K562 (cell line): ENCODE results near the gene SEC14L1. TPM values are rescaled to one million over a fixed set of nuclear protein-coding genes. Genes with fewer than 3 reads are reported as not detected.

Experiments
- ATF7 ChIP-seq: fragments of 450-650 bp; IDR thresholded peaks from 2 replicates; pipeline ENCODE4 v1.7.1; 2014; ENCODE audit warnings: mild to moderate bottlenecking, moderate library complexity
- FOXO4 ChIP-seq: fragments of 450-650 bp; formaldehyde crosslinking; IDR thresholded peaks from 2 replicates; pipeline ENCODE4 v1.4.0; 2020; ENCODE audit warnings: mild to moderate bottlenecking, moderate library complexity
- FOXP1 ChIP-seq: sonication (generic); formaldehyde crosslinking; IDR thresholded peaks from 2 replicates; pipeline ENCODE4 v1.8.0; 2022; ENCODE audit warnings: mild to moderate bottlenecking, missing genetic modification reagents
- ID3 ChIP-seq, 2 experiments: fragments of 250-450 bp in 1 of 2; fragments of 450-650 bp in 1 of 2; sonication (Bioruptor Pico) in 1 of 2; IDR thresholded peaks; 2 replicates each; pipeline versions ENCODE4 v1.6.1 to v1.8.0; 2016 to 2021; ENCODE audit warnings: mild to moderate bottlenecking in 2 of 2, moderate library complexity in 2 of 2, missing compliant biosample characterization in 1 of 2, missing genetic modification characterization in 1 of 2
- MAFG ChIP-seq: fragments of 450-650 bp; conservative IDR thresholded peaks from 2 replicates; pipeline ENCODE4 v1.6.1; 2016; ENCODE audit warnings: missing genetic modification characterization, missing compliant biosample characterization
- NFRKB ChIP-seq: fragments of 450-650 bp; IDR thresholded peaks from 2 replicates; pipeline ENCODE4 v1.6.1; 2016; ENCODE audit warnings: low read depth
- NRF1 ChIP-seq, 2 experiments: fragments of 450-650 bp; IDR thresholded peaks in 1 of 2; conservative IDR thresholded peaks in 1 of 2; 2 replicates each; pipeline ENCODE4 v1.6.1; 2014; ENCODE audit warnings: mild to moderate bottlenecking in 2 of 2
- PCBP2 ChIP-seq: fragments of 200-400 bp; formaldehyde crosslinking; IDR thresholded peaks from 2 replicates; pipeline ENCODE4 v1.6.1; 2018; ENCODE audit warnings: low read length, low read depth, mild to moderate bottlenecking, moderate library complexity; ENCODE audit not compliant: poor library complexity, severe bottlenecking
- PRPF4 ChIP-seq: fragments of 200-400 bp; formaldehyde crosslinking; IDR thresholded peaks from one replicate; pipeline ENCODE4 v1.6.1; 2017; ENCODE audit warnings: low read length, low read depth, mild to moderate bottlenecking; ENCODE audit not compliant: insufficient read depth, poor library complexity, severe bottlenecking
- RBM14 ChIP-seq: fragments of 200-400 bp; formaldehyde crosslinking; IDR thresholded peaks from 2 replicates; pipeline ENCODE4 v1.6.1; 2018; ENCODE audit warnings: low read depth, mild to moderate bottlenecking, low read length, moderate library complexity, borderline replicate concordance; ENCODE audit not compliant: insufficient read depth
- SAP30 ChIP-seq: fragments of 200-600 bp; sonication (generic); IDR thresholded peaks from 2 replicates; pipeline ENCODE4 v1.6.1; 2012; ENCODE audit warnings: borderline replicate concordance, low read depth, mild to moderate bottlenecking, moderate library complexity, low read length, control low read depth, inconsistent platforms; ENCODE audit not compliant: insufficient read depth, poor library complexity, severe bottlenecking
- SREBF1 ChIP-seq: fragments of 150-350 bp; IDR thresholded peaks from 2 replicates; pipeline ENCODE4 v1.6.1; 2014; ENCODE audit warnings: antibody characterized with exemption, low read depth, low read length, borderline replicate concordance
- STAT5A ChIP-seq: IDR thresholded peaks from 2 replicates; pipeline ENCODE4 v1.6.1; 2012; ENCODE audit warnings: low read length, inconsistent platforms, borderline replicate concordance
- TFE3 ChIP-seq: fragments of 450-650 bp; formaldehyde crosslinking; IDR thresholded peaks from 2 replicates; pipeline ENCODE4 v1.4.0; 2020; ENCODE audit warnings: mild to moderate bottlenecking, mixed read lengths
- U2AF2 ChIP-seq: fragments of 200-400 bp; formaldehyde crosslinking; optimal IDR thresholded peaks from 2 replicates; pipeline ENCODE3; 2017; ENCODE audit warnings: low read depth, mild to moderate bottlenecking, low read length
- XRCC5 ChIP-seq: fragments of 200-400 bp; formaldehyde crosslinking; IDR thresholded peaks from 2 replicates; pipeline ENCODE4 v1.6.1; 2017; ENCODE audit warnings: low read depth, mild to moderate bottlenecking, low read length
- ZNF232 ChIP-seq: sonication (generic); formaldehyde crosslinking; IDR thresholded peaks from 2 replicates; pipeline ENCODE4 v1.8.0; 2022; ENCODE audit warnings: mild to moderate bottlenecking, missing genetic modification reagents
- ZNF436 ChIP-seq: fragments of 250-450, 450-650 bp; sonication (Bioruptor Pico); formaldehyde crosslinking; IDR thresholded peaks from 2 replicates; pipeline ENCODE4 v1.7.0; 2020; ENCODE audit warnings: mild to moderate bottlenecking
- ZNF511 ChIP-seq: sonication (generic); formaldehyde crosslinking; IDR thresholded peaks from 2 replicates; pipeline ENCODE4 v1.8.0; 2022; ENCODE audit warnings: mild to moderate bottlenecking, missing genetic modification reagents
- polyA plus RNA-seq, 8 experiments: library from polyadenylated mRNA; depleted of rRNA in 4 of 8; stranded (reverse) in 5 of 8; unstranded in 3 of 8; fragments of >200 nt; fragmentation: Nextera tagmentation in 2 of 8; fragmentation: Illumina TruSeq in 1 of 8; extraction: Ambion mirVana in 2 of 8; extraction: Trizol in 1 of 8; gene quantifications; 2 replicates each; pipeline versions ENCODE4 v1.2.1 to v1.2.3, GENCODE V29; 2011 to 2014; ENCODE audit warnings: inconsistent platforms in 1 of 8, missing spikeins in 1 of 8
- total RNA-seq, 7 experiments: library from RNA; depleted of rRNA in 6 of 7; stranded (reverse); fragments of >200 nt in 6 of 7; fragmentation: Illumina TruSeq in 2 of 7; extraction: Trizol in 2 of 7; gene quantifications; 2 replicates each; pipeline versions ENCODE4 v1.2.1 to v1.2.3, GENCODE V29; 2011 to 2021; ENCODE audit warnings: low replicate concordance in 1 of 7
- TF ChIP-seq, protein P1 (sequence below): fragments of 250-450 bp; sonication (Bioruptor Pico); IDR thresholded peaks from 2 replicates; pipeline ENCODE4 v1.8.0; 2022; ENCODE audit warnings: moderate library complexity, mild to moderate bottlenecking, inconsistent platforms

The SEC14L1 gene
- total and polyA plus RNA-seq, 9 of the 15 experiments (the other 6 are each of a cell fraction or from before 2014, with no cell fraction given), result 3.1 to 39.7 (median 15.2) TPM

DNA sequence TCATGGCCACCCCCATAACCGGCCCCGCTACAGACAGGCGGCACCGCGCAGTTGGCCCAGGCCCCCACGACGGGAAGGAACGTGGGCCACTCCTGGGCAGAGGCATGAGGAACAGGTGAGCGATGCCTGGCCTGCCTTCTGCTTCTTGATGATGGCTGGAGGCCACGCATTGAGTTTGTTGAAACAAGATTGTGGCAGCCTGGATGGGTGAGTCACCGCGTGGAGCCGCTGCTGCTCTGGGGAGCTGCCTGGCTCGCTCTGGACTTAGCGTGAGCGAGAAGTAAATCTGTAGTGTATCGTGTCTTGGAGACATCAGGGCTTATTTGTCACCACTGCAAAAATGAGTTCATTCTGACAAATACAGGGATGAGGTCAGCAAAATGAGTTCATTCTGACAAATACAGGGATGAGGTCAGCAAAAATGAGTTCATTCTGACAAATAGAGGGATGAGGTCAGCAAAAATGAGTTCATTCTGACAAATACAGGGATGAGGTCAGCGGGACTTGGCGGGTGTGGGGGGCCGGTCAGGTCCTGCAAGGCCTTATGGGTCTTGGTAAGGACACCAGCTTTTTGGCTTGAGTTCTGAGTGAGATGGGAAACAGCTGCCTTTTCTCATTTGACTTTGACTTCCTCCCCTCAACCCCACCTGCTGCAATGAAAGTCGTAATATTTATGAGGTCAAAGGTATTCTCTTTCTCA is 93.0 kb downstream of the SEC14L1 start (continued):
- TF ChIP-seq TFE3 (CRISPR knock-in tag) (no peak), XRCC5 (no peak), ID3 (CRISPR knock-in tag; IDR thresholded peaks at IDR 0.05) (no peak), ID3 (tag; IDR thresholded peaks at IDR 0.05) (no peak), SAP30 (no peak), PCBP2 (no peak), STAT5A (peak; percentile 34; the same call in 1 of the 2 replicates), PRPF4 (no peak), NFRKB (no peak), ATF7 (peak; percentile 100), SREBF1 (no peak), RBM14 (no peak), MAFG (peak; percentile 100), FOXO4 (CRISPR knock-in tag) (no peak), ZNF511 (CRISPR knock-in tag) (no peak), U2AF2 (no peak), ZNF436 (no peak), FOXP1 (CRISPR knock-in tag) (0 out of 2 replicates have a peak, but pooled peaks have one; percentile 27), NRF1 (conservative IDR thresholded peaks at IDR 0.05 in 1 of 2, IDR thresholded peaks at IDR 0.05 in 1 of 2) (no peak), ZNF232 (CRISPR knock-in tag) (no peak)
- TF ChIP-seq, protein P1, sequence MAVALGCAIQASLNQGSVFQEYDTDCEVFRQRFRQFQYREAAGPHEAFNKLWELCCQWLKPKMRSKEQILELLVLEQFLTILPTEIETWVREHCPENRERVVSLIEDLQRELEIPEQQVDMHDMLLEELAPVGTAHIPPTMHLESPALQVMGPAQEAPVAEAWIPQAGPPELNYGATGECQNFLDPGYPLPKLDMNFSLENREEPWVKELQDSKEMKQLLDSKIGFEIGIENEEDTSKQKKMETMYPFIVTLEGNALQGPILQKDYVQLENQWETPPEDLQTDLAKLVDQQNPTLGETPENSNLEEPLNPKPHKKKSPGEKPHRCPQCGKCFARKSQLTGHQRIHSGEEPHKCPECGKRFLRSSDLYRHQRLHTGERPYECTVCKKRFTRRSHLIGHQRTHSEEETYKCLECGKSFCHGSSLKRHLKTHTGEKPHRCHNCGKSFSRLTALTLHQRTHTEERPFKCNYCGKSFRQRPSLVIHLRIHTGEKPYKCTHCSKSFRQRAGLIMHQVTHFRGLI (CRISPR knock-in tag), result no peak
